Activated naive CD4-positive, alpha-beta T cell treated with anti-CD3 and anti-CD28 coated beads for 36 hours (primary cell): ENCODE measurements around the gene ACADVL. TPM values are rescaled to one million over a fixed set of nuclear protein-coding genes. Genes with fewer than 3 reads are reported as not detected.

Experiments used
- CTCF ChIA-PET: fragments of 350-600 bp; sonication (Branson Sonifier 250); formaldehyde crosslinking; loops from one replicate; lab custom pipeline; 2021; ENCODE audit warnings: antibody characterized with exemption; lab: Charles Lee
- DNase-seq: peaks from one replicate; pipeline ENCODE4 v3.0.0-alpha.2; 2020
- H3K27ac Mint-ChIP-seq: one replicate; pipeline ENCODE4 v1.8.0; 2021; ENCODE audit warnings: mild to moderate bottlenecking, mixed read lengths
- H3K27me3 Mint-ChIP-seq: one replicate; pipeline ENCODE4 v1.8.0; 2021; ENCODE audit warnings: low read depth, mixed read lengths
- H3K36me3 Mint-ChIP-seq: one replicate; pipeline ENCODE4 v1.8.0; 2021; ENCODE audit warnings: low read depth, mixed read lengths
- H3K4me1 Mint-ChIP-seq: one replicate; pipeline ENCODE4 v1.8.0; 2021; ENCODE audit warnings: low read depth, mixed read lengths
- H3K4me3 Mint-ChIP-seq: one replicate; pipeline ENCODE4 v1.8.0; 2021; ENCODE audit warnings: mild to moderate bottlenecking, moderate library complexity, mixed read lengths
- H3K9me3 Mint-ChIP-seq: one replicate; pipeline ENCODE4 v1.8.0; 2021; ENCODE audit warnings: mixed read lengths
- intact Hi-C: fragments of 100-400 bp; cut with micrococcal nuclease; formaldehyde crosslinking; loops from one replicate; pipeline ENCODE4 v1.15.1; 2023
- total RNA-seq, 2 experiments: library from RNA; stranded (reverse); gene quantifications; one replicate each; pipeline ENCODE4 v1.2.3, GENCODE V29; 2021

The ACADVL gene
- total RNA-seq, 2 experiments from 2014 or later = 263 to 267 TPM

GRCh38 chr17:7220593-7221277 is 997 bp downstream of the ACADVL start:
- H3K4me1 Mint-ChIP-seq = peaks cover 47% of the 10 kb centered on the region
- intact Hi-C loops = loop anchor here (1.0 kb wide), 3 partner anchors 32 to 76 kb away; partner anchors contain the start of gene ELP5
- peak; percentile 85 for DNase-seq
- CTCF ChIA-PET = interaction anchor here (0.6 to 3.4 kb wide), 14 partner anchors 10 to 177 kb away, joined by 3 to 16 read pairs (median 4); partner anchors contain the start of genes DVL2, GABARAP, PHF23 and SLC16A11
- H3K27me3 Mint-ChIP-seq = no peaks in the 10 kb centered on the region
- peak overlapping the region; percentile 94 for H3K4me3 Mint-ChIP-seq
- peaks cover 16% of the 10 kb centered on the region for H3K36me3 Mint-ChIP-seq
- peak overlapping the region; percentile 83 for H3K27ac Mint-ChIP-seq
- H3K9me3 Mint-ChIP-seq = no peaks in the 10 kb centered on the region

GRCh38 chr17:7221278-7222092 is 1.7 kb downstream of the ACADVL start:
- peaks cover 40% of the 10 kb centered on the region for H3K4me1 Mint-ChIP-seq
- H3K27ac Mint-ChIP-seq = peak overlapping the region; percentile 61
- CTCF ChIA-PET = interaction anchor here (0.5 to 3.4 kb wide), 14 partner anchors 11 to 747 kb away, joined by 3 to 16 read pairs (median 4); partner anchors contain the start of genes DVL2, GABARAP, PHF23 and SLC16A11
- H3K9me3 Mint-ChIP-seq = no peaks in the 10 kb centered on the region
- H3K4me3 Mint-ChIP-seq = no peak overlapping the region
- H3K36me3 Mint-ChIP-seq = peaks cover 18% of the 10 kb centered on the region
- no peak for DNase-seq
- H3K27me3 Mint-ChIP-seq = no peaks in the 10 kb centered on the region
- intact Hi-C loops = loop anchor here (1.0 kb wide), 3 partner anchors 31 to 75 kb away; partner anchors contain the start of gene ELP5

GRCh38 chr17:7222093-7222971 is 2.6 kb downstream of the ACADVL start:
- intact Hi-C loops = no loop called here
- Mint-ChIP-seq H3K4me3 (no peak overlapping the region), H3K27ac (no peak overlapping the region)

GRCh38 chr17:7222972-7223292 is 3.2 kb downstream of the ACADVL start:
- no peak overlapping the region for H3K4me3 Mint-ChIP-seq
- intact Hi-C loops = no loop called here
- no peak for DNase-seq
- H3K27ac Mint-ChIP-seq = no peak overlapping the region
- CTCF ChIA-PET = interaction anchor here (1.2 to 3.4 kb wide), 2 partner anchors 10 to 16 kb away, joined by 3 to 15 read pairs; partner anchors contain the start of gene PHF23
- peaks cover 33% of the 10 kb centered on the region for H3K4me1 Mint-ChIP-seq
- no peaks in the 10 kb centered on the region for H3K27me3 Mint-ChIP-seq
- H3K9me3 Mint-ChIP-seq = no peaks in the 10 kb centered on the region
- H3K36me3 Mint-ChIP-seq = peaks cover 20% of the 10 kb centered on the region

More at GRCh38 chr17:7222093-7222971, 2.6 kb downstream of the ACADVL start:
- CTCF ChIA-PET = interaction anchor here (0.5 to 3.4 kb wide), 4 partner anchors 10 to 746 kb away, joined by 3 to 15 read pairs (median 3); partner anchors contain the start of gene DVL2
- Mint-ChIP-seq H3K9me3 (no peaks in the 10 kb centered on the region), H3K27me3 (no peaks in the 10 kb centered on the region), H3K36me3 (peaks cover 20% of the 10 kb centered on the region), H3K4me1 (peaks cover 36% of the 10 kb centered on the region)
- DNase-seq = no peak

- intact Hi-C loops = no loop called here
- peaks cover 23% of the 10 kb centered on the region for H3K36me3 Mint-ChIP-seq
- no peaks in the 10 kb centered on the region for H3K9me3 Mint-ChIP-seq
- H3K4me3 Mint-ChIP-seq = no peak overlapping the region
- H3K4me1 Mint-ChIP-seq = peaks cover 33% of the 10 kb centered on the region
- no peak for DNase-seq
- no peak overlapping the region for H3K27ac Mint-ChIP-seq
- no peaks in the 10 kb centered on the region for H3K27me3 Mint-ChIP-seq
- CTCF ChIA-PET = interaction anchor here (1.2 kb wide), 1 partner anchor 16 kb away, joined by 3 read pairs; the partner anchor contains the start of gene PHF23
These were observed 3.6 kb downstream of the ACADVL start for GRCh38 chr17:7223375-7223774.

- CTCF ChIA-PET = interaction anchor here (1.2 kb wide), 1 partner anchor 15 kb away, joined by 3 read pairs; the partner anchor contains the start of gene PHF23
These were observed 4.4 kb downstream of the ACADVL start for GRCh38 chr17:7224110-7224509.

GRCh38 chr17:7224661-7225111 is 4.9 kb downstream of the ACADVL start:
- no peak for DNase-seq
- Mint-ChIP-seq H3K9me3 (no peaks in the 10 kb centered on the region), H3K27ac (no peak overlapping the region), H3K36me3 (peaks cover 25% of the 10 kb centered on the region), H3K4me3 (no peak overlapping the region), H3K4me1 (peaks cover 24% of the 10 kb centered on the region), H3K27me3 (no peaks in the 10 kb centered on the region)
- CTCF ChIA-PET = no interaction called here
- intact Hi-C loops = no loop called here

More at GRCh38 chr17:7224110-7224509, 4.4 kb downstream of the ACADVL start:
- intact Hi-C loops = no loop called here
- no peak for DNase-seq
- no peaks in the 10 kb centered on the region for H3K27me3 Mint-ChIP-seq
- no peaks in the 10 kb centered on the region for H3K9me3 Mint-ChIP-seq
- no peak overlapping the region for H3K27ac Mint-ChIP-seq
- H3K4me3 Mint-ChIP-seq = no peak overlapping the region
- peaks cover 25% of the 10 kb centered on the region for H3K36me3 Mint-ChIP-seq
- H3K4me1 Mint-ChIP-seq = peaks cover 28% of the 10 kb centered on the region

GRCh38 chr17:7225711-7226331 is 6.1 kb downstream of the ACADVL start:
- Mint-ChIP-seq H3K4me1 (peaks cover 20% of the 10 kb centered on the region), H3K27ac (no peak overlapping the region), H3K9me3 (no peaks in the 10 kb centered on the region), H3K27me3 (no peaks in the 10 kb centered on the region), H3K4me3 (no peak overlapping the region), H3K36me3 (peaks cover 26% of the 10 kb centered on the region)
- DNase-seq = no peak
- intact Hi-C loops = no loop called here
- CTCF ChIA-PET = no interaction called here

GRCh38 chr17:7226721-7227710 is 7.3 kb downstream of the ACADVL start:
- CTCF ChIA-PET = no interaction called here
- peaks cover 16% of the 10 kb centered on the region for H3K4me1 Mint-ChIP-seq
- H3K4me3 Mint-ChIP-seq = no peak overlapping the region
- DNase-seq = no peak
- H3K27me3 Mint-ChIP-seq = no peaks in the 10 kb centered on the region
- peaks cover 21% of the 10 kb centered on the region for H3K36me3 Mint-ChIP-seq
- no peaks in the 10 kb centered on the region for H3K9me3 Mint-ChIP-seq
- intact Hi-C loops = no loop called here
- no peak overlapping the region for H3K27ac Mint-ChIP-seq

- no peak overlapping the region for H3K4me3 Mint-ChIP-seq
- H3K9me3 Mint-ChIP-seq = no peaks in the 10 kb centered on the region
- H3K27me3 Mint-ChIP-seq = no peaks in the 10 kb centered on the region
- no peak overlapping the region for H3K27ac Mint-ChIP-seq
- H3K36me3 Mint-ChIP-seq = peaks cover 14% of the 10 kb centered on the region
- no peak for DNase-seq
- intact Hi-C loops = no loop called here
- peaks cover 30% of the 10 kb centered on the region for H3K4me1 Mint-ChIP-seq
- CTCF ChIA-PET = no interaction called here
These were observed 9.2 kb downstream of the ACADVL start for GRCh38 chr17:7228920-7229319.
